GM12865 (cell line): Measurements from ENCODE around the gene ZNF74.
"Not testable (repeated sequence)": the region's sequence is repeated elsewhere in the genome, so short reads cannot be mapped to it uniquely, and the experiment has no call there.

Experiments used
- DNase-seq: peaks from one replicate; pipeline ENCODE4 v3.0.0; 2010; ENCODE audit warnings: low read depth
- H3K4me3 ChIP-seq: 2 replicates; pipeline ENCODE4 v1.5.1; 2011; ENCODE audit warnings: mild to moderate bottlenecking, low read depth, low read length, control low read depth
- CTCF ChIP-seq: IDR thresholded peaks from 2 replicates; pipeline ENCODE4 v1.5.1; 2011; ENCODE audit warnings: low read length, control low read depth, low read depth, inconsistent platforms; ENCODE audit not compliant: insufficient read depth; ENCODE audit errors: missing control alignments

Gene ZNF74

DNA sequence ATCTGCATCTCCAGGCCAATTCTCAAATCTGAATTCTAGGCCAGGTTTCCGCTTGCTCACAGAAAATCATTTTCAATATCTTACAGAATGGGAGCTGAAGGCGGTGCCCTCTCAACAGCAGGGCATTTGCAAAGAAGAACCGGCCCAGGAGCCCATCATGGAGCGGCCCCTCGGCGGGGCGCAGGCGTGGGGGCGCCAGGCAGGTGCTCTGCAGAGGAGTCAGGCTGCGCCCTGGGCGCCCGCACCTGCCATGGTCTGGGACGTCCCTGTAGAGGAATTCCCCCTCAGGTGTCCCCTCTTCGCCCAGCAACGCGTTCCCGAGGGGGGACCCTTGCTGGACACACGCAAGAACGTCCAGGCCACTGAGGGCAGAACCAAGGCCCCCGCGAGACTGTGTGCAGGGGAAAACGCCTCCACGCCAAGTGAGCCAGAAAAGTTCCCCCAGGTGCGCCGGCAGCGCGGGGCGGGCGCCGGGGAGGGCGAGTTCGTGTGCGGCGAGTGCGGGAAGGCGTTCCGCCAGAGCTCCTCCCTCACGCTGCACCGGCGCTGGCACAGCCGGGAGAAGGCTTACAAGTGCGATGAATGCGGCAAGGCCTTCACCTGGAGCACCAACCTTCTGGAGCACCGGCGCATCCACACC lies 11.5 kb downstream of the ZNF74 start:
- no peak for TF ChIP-seq CTCF
- DNase-seq = no peak

DNA sequence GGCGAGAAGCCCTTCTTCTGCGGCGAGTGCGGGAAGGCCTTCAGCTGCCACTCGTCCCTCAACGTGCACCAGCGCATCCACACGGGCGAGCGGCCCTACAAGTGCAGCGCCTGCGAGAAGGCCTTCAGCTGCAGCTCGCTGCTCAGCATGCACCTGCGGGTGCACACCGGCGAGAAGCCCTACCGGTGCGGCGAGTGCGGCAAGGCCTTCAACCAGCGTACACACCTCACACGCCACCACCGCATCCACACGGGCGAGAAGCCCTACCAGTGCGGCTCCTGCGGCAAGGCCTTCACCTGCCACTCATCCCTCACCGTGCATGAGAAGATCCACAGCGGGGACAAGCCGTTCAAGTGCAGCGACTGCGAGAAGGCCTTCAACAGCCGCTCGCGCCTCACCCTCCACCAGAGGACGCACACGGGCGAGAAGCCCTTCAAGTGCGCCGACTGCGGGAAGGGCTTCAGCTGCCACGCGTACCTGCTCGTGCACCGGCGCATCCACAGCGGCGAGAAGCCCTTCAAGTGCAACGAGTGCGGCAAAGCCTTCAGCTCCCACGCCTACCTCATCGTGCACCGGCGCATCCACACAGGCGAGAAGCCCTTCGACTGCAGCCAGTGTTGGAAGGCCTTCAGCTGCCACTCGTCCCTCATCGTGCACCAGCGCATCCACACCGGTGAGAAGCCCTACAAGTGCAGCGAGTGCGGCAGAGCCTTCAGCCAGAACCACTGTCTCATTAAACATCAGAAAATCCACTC lies 12.2 kb downstream of the ZNF74 start:
- no peak overlapping the region for H3K4me3 ChIP-seq
- no peak for DNase-seq
- TF ChIP-seq CTCF = no peak

More for the DNA sequence above, 11.5 kb downstream of the ZNF74 start:
- no peak overlapping the region for H3K4me3 ChIP-seq

- DNase-seq = no peak
- no peak for TF ChIP-seq CTCF
- no peak overlapping the region for H3K4me3 ChIP-seq
These were observed 12.9 kb downstream of the ZNF74 start for GRCh38 chr22:20406686-20407408.

GRCh38 chr22:20407829-20408228 lies 13.9 kb downstream of the ZNF74 start:
- H3K4me3 ChIP-seq = no peak overlapping the region
- DNase-seq = no peak
- no peak for TF ChIP-seq CTCF

DNA sequence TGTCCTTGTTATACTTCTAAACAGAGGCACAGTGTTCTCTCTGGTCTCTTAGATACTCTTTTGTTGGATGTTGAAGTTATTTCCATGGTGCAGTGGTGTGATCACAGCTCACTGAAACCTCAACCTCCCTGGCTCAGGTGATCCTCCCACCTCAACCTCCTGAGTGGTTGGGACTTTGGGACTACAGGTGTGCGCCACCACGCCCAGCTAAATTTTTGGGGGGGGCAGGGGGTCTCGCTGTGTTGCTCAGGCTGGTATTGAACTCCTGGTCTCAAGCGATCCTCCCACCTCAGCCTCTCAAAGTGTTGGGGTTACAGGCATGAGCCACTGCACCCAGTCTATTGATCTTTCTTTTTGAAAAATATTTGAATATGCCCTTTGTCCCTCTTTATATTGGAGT lies 14.9 kb downstream of the ZNF74 start:
- H3K4me3 ChIP-seq = no peak overlapping the region
- TF ChIP-seq CTCF = no peak
- DNase-seq = no peak

GRCh38 chr22:20409385-20409784 lies 15.4 kb downstream of the ZNF74 start:
- H3K4me3 ChIP-seq, DNase-seq: not testable (repeated sequence)

DNA sequence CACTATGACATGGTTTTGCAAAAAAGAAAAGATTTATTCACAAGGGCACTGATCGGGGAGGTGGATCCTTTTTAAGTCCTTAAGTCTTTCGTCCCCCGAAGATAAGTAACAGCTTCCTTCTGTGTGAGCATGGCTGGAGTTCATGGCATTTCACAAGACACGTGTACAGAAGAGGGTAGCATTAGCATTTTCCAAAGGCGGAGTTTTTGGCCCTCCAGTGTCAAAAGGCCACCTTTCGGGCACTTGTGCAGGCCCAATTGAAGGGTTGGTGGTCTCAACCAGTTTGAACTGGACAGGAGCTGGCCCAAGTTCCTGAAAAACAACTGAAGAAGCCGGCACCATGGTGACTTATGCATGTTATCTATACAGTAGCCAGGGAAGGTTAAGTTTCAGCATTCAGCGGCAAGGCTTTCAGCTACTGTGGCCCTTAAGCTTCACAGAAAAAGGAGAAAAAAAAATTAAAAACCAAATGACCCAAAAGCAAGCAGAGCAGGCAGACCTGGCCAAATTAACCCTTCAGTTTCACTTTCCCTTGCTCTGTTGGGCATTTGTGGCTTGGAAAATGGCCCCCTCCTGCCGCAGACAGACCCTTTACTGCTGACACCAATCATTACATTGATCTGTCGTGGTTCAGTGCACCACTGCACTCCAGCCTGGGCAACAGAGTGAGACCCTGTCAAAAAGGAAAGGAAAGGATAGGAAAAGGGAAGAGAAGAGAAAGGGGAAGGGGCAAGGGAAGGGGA lies 18.7 kb downstream of the ZNF74 start:
- no peak for DNase-seq
- TF ChIP-seq CTCF = no peak
- H3K4me3 ChIP-seq = no peak overlapping the region
